Measurements from ENCODE around the gene TEX2.

TEX2 gene

GRCh38 chr17:64263000-64263766, at the start of gene TEX2:
Gene TEX2 (minus strand): TSS chr17:64263260. CDS start chr17:64214217, 49,043 bp downstream.
- DNase-seq = peak; percentile 54 to 85

- DNase-seq = no peak
These were observed 46.6 kb upstream of the TEX2 start for GRCh38 chr17:64309710-64310109.

- no peak for DNase-seq
These were observed 46.0 kb upstream of the TEX2 start for GRCh38 chr17:64309021-64309420.

- peak; percentile 7 to 67 for DNase-seq
These were observed 43.9 kb upstream of the TEX2 start for GRCh38 chr17:64306850-64307463.

- DNase-seq = no peak
These were observed 41.5 kb upstream of the TEX2 start for GRCh38 chr17:64304551-64304950.

- no peak for DNase-seq
These were observed 37.6 kb upstream of the TEX2 start for GRCh38 chr17:64300699-64300965.

GRCh38 chr17:64297467-64298088, 34.5 kb upstream of the TEX2 start:
- no peak for DNase-seq

- no peak for DNase-seq
These were observed 33.2 kb upstream of the TEX2 start for GRCh38 chr17:64296246-64296645.

- DNase-seq = no peak
These were observed 32.1 kb upstream of the TEX2 start for GRCh38 chr17:64295146-64295545.

GRCh38 chr17:64291268-64291851, 28.3 kb upstream of the TEX2 start:
- no peak for DNase-seq

GRCh38 chr17:64289741-64290141, 26.7 kb upstream of the TEX2 start:
- no peak for DNase-seq

GRCh38 chr17:64282753-64283080, 19.7 kb upstream of the TEX2 start:
- peak in 1 of 2 donors; percentile 38 for DNase-seq

GRCh38 chr17:64281962-64282752, 19.1 kb upstream of the TEX2 start:
- peak in 1 of 2 donors; percentile 73 for DNase-seq

GRCh38 chr17:64278614-64279013, 15.6 kb upstream of the TEX2 start:
- DNase-seq = no peak

GRCh38 chr17:64277831-64278562, 14.9 kb upstream of the TEX2 start:
- DNase-seq = no peak

GRCh38 chr17:64276961-64277505, 14.0 kb upstream of the TEX2 start:
- no peak for DNase-seq

- DNase-seq = no peak
These were observed 12.0 kb upstream of the TEX2 start for GRCh38 chr17:64275016-64275415.

- peak in 1 of 2 donors; percentile 52 for DNase-seq
These were observed 9.9 kb upstream of the TEX2 start for GRCh38 chr17:64273006-64273405.

- DNase-seq = no peak
These were observed 7.8 kb upstream of the TEX2 start for GRCh38 chr17:64270885-64271284.

GRCh38 chr17:64269687-64270649, 6.9 kb upstream of the TEX2 start:
- no peak for DNase-seq

- no peak for DNase-seq
These were observed 1.8 kb upstream of the TEX2 start for GRCh38 chr17:64264891-64265290.
